Neuronal stem cell (in vitro differentiated cells): ENCODE data around the gene PCCA.

Source experiments
- DNase-seq: peaks from one replicate; pipeline ENCODE4 v3.0.0-alpha.2; 2013; ENCODE audit warnings: low spot score
- H2AFZ ChIP-seq: one replicate; pipeline ENCODE4 v1.6.1; 2013; ENCODE audit warnings: mild to moderate bottlenecking, low read length, inconsistent platforms
- H2AK5ac ChIP-seq: 2 replicates; pipeline ENCODE4 v1.6.1; 2013; ENCODE audit warnings: low read depth, mild to moderate bottlenecking, inconsistent platforms, low read length, moderate library complexity, mixed read lengths
- H2BK120ac ChIP-seq: 2 replicates; pipeline ENCODE4 v1.6.1; 2013; ENCODE audit warnings: low read depth, mild to moderate bottlenecking, inconsistent platforms, low read length, moderate library complexity, mixed read lengths
- H2BK12ac ChIP-seq: one replicate; pipeline ENCODE4 v1.6.1; 2013; ENCODE audit warnings: low read length, inconsistent platforms
- H2BK15ac ChIP-seq: 2 replicates; pipeline ENCODE4 v1.6.1; 2013; ENCODE audit warnings: mild to moderate bottlenecking, low read length, inconsistent platforms, mixed read lengths
- H2BK5ac ChIP-seq: one replicate; pipeline ENCODE4 v1.6.1; 2013; ENCODE audit warnings: inconsistent platforms, mild to moderate bottlenecking, low read length, moderate library complexity
- H3K14ac ChIP-seq: one replicate; pipeline ENCODE4 v1.6.1; 2013; ENCODE audit warnings: low read length, inconsistent platforms
- H3K18ac ChIP-seq: 2 replicates; pipeline ENCODE4 v1.6.1; 2013; ENCODE audit warnings: low read length, inconsistent platforms
- H3K23ac ChIP-seq: 2 replicates; pipeline ENCODE4 v1.6.1; 2013; ENCODE audit warnings: low read depth, mild to moderate bottlenecking, mixed read lengths, low read length, inconsistent platforms; ENCODE audit not compliant: poor library complexity
- H3K27ac ChIP-seq: replicated peaks from 3 replicates; pipeline ENCODE4 v1.5.1; 2013; ENCODE audit warnings: low read length, inconsistent platforms
- H3K27me3 ChIP-seq, 3 experiments: 2 replicates each; pipeline ENCODE4 v1.6.1; 2013; ENCODE audit warnings: low read length in 3 of 3, mild to moderate bottlenecking in 2 of 3, inconsistent platforms in 1 of 3, low read depth in 1 of 3, mixed read lengths in 1 of 3, moderate library complexity in 1 of 3; ENCODE audit not compliant: control insufficient read depth in 3 of 3, insufficient read depth in 3 of 3
- H3K36me3 ChIP-seq, 2 donors: replicated peaks in 1 of 2; 2 replicates each; pipeline ENCODE4 v1.6.1; 2013; ENCODE audit warnings: low read length in 2 of 2; ENCODE audit not compliant: control insufficient read depth in 2 of 2, insufficient read depth in 2 of 2
- H3K4ac ChIP-seq: 2 replicates; pipeline ENCODE4 v1.6.1; 2013; ENCODE audit warnings: inconsistent platforms, mild to moderate bottlenecking, low read length, moderate library complexity
- H3K4me1 ChIP-seq, 2 donors: 1 replicate in 1 of 2; 2 replicates in 1 of 2; pipeline ENCODE4 v1.6.1; 2013; ENCODE audit warnings: low read length in 2 of 2, low read depth in 1 of 2; ENCODE audit not compliant: control insufficient read depth in 2 of 2, insufficient read depth in 1 of 2
- H3K4me2 ChIP-seq: one replicate; pipeline ENCODE4 v1.6.1; 2013; ENCODE audit warnings: mild to moderate bottlenecking, low read length, inconsistent platforms; ENCODE audit not compliant: insufficient read depth, poor library complexity, severe bottlenecking
- H3K4me3 ChIP-seq, 2 donors: 2 replicates each; pipeline ENCODE4 v1.5.1; 2013; ENCODE audit warnings: low read length in 2 of 2, mild to moderate bottlenecking in 2 of 2, inconsistent platforms in 1 of 2, moderate library complexity in 1 of 2
- H3K79me1 ChIP-seq: one replicate; pipeline ENCODE4 v1.6.1; 2013; ENCODE audit warnings: low read depth, mild to moderate bottlenecking, inconsistent platforms, low read length, moderate library complexity
- H3K9ac ChIP-seq: one replicate; pipeline ENCODE4 v1.6.1; 2013; ENCODE audit warnings: mild to moderate bottlenecking, low read depth, low read length, inconsistent platforms; ENCODE audit not compliant: poor library complexity
- H3K9me3 ChIP-seq, 2 donors: replicated peaks in 1 of 2; 2 replicates each; pipeline versions ENCODE3 to v1.6.1; 2013; ENCODE audit warnings: low read length in 2 of 2, mild to moderate bottlenecking in 2 of 2, inconsistent platforms in 1 of 2, low read depth in 1 of 2, mixed read lengths in 1 of 2, moderate library complexity in 1 of 2; ENCODE audit not compliant: control insufficient read depth in 2 of 2, insufficient read depth in 1 of 2
- H4K8ac ChIP-seq: one replicate; pipeline ENCODE4 v1.6.1; 2013; ENCODE audit warnings: low read depth, mild to moderate bottlenecking, inconsistent platforms, low read length, moderate library complexity
- H4K91ac ChIP-seq: one replicate; pipeline ENCODE4 v1.6.1; 2013; ENCODE audit warnings: low read length, low read depth, mild to moderate bottlenecking, inconsistent platforms; ENCODE audit not compliant: poor library complexity
- WGBS, 2 donors: extraction: QIAGEN DNeasy Blood & Tissue Kit; methylation state at CpG; one replicate each; pipeline ENCODE4 v1.1.7; 2013; ENCODE audit warnings: missing lambda C conversion rate in 2 of 2, mixed read lengths in 1 of 2; ENCODE audit not compliant: insufficient read length in 2 of 2, insufficient replicate concordance in 1 of 2; ENCODE audit errors: extremely low coverage in 2 of 2; 5-methylcytosine and 5-hydroxymethylcytosine counted together

The PCCA gene

DNA sequence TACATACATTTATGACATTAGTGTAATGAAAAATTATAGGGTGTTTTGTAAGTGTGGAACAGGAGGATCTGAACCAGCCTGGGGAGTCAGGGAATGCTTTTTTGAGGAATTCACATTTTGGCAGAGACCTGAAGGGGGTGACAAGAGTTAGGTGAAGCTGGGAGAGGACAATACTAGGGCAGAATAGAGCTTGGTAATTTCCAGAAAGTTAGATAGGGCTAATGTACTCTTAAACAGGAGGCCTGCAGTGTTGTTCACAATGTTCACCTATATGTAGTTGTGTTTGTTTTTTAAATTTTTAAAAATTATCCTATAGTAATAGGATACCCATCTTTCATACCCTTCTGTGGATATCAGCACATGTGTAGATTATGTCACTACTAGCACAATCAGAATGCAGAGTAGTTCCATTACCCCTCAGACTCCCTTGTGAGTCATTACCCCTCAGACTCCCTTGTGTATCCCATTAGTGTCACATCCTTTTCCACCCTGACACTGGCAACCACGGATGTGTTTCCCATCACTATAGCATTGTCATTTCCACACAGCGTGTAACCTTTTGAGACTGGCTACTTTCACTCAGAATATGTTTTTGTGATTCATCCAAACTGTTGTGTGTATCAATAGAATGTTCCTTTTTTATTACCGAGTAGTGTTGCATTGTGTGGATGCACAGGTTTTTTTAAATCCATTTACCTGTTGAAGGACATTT lies 43.1 kb downstream of the PCCA start:
- Histone ChIP-seq H3K4me2 (no peak overlapping the region), H3K4ac (no peak overlapping the region), H3K36me3 (peaks cover 0 to 14% of the 10 kb centered on the region in 2 donors), H2BK15ac (no peak overlapping the region), H3K27ac (no peak overlapping the region), H2BK120ac (no peak overlapping the region), H3K9ac (no peak overlapping the region), H2BK5ac (no peak overlapping the region), H3K4me3 (no peak overlapping the region), H3K9me3 (peaks cover 0 to 6% of the 10 kb centered on the region in 2 donors), H2AK5ac (no peak overlapping the region), H3K23ac (no peak overlapping the region), H3K27me3 (no peaks in the 10 kb centered on the region), H3K4me1 (peaks cover 0 to 2% of the 10 kb centered on the region in 2 donors), H3K79me1 (no peaks in the 10 kb centered on the region), H4K8ac (no peak overlapping the region), H4K91ac (no peak overlapping the region), H2BK12ac (no peak overlapping the region), H3K18ac (no peak overlapping the region), H2AFZ (no peak overlapping the region), H3K14ac (no peak overlapping the region)
- DNase-seq: no peak
- WGBS, 2 donors: no CpG with 5 or more reads among the region's 3 CpGs

DNA sequence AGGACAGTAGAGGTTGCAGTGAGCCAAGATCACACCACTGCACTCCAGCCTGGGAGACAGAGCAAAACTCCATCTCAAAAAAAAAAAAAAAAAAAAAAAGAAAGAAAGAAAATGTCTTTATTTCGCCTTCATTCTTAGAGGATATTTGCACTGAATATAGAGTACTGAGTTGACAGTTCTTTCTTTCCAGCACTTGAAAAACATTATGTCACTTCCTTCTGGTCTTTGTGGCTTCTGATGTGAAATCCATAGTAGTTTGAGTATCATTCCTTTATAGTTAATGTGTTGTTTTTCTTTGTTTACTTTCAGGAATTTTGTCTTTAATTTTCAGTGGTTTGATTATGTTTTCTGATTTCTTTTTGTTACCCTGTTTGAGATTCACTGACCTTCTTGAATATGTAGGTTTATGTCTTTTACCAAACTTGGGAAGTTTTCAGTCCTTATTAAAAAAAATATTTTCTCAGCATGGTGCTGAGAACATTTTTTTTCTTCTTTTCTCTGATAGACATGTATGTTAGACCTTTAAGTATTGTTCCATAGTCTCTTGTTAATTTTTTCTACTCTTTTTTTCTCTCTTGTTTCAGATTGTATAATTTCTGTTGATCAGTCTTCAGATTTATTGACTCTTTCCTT lies 50.1 kb downstream of the PCCA start:
- Histone ChIP-seq H3K27me3 (no peaks in the 10 kb centered on the region), H3K9me3 (peaks cover 0 to 25% of the 10 kb centered on the region in 2 donors), H2AFZ (no peak overlapping the region), H3K79me1 (no peaks in the 10 kb centered on the region), H3K4me2 (no peak overlapping the region), H3K23ac (no peak overlapping the region), H4K8ac (no peak overlapping the region), H4K91ac (no peak overlapping the region), H3K18ac (no peak overlapping the region), H3K14ac (no peak overlapping the region), H2BK15ac (no peak overlapping the region), H3K9ac (no peak overlapping the region), H2BK5ac (no peak overlapping the region), H3K27ac (no peak overlapping the region), H3K4me1 (no peaks in the 10 kb centered on the region), H2AK5ac (no peak overlapping the region), H2BK120ac (no peak overlapping the region), H3K36me3 (peaks cover 0 to 11% of the 10 kb centered on the region in 2 donors), H3K4me3 (no peak overlapping the region), H3K4ac (no peak overlapping the region), H2BK12ac (no peak overlapping the region)
- no CpG with 5 or more reads among the region's 1 CpG for WGBS, 2 donors
- DNase-seq: no peak

DNA sequence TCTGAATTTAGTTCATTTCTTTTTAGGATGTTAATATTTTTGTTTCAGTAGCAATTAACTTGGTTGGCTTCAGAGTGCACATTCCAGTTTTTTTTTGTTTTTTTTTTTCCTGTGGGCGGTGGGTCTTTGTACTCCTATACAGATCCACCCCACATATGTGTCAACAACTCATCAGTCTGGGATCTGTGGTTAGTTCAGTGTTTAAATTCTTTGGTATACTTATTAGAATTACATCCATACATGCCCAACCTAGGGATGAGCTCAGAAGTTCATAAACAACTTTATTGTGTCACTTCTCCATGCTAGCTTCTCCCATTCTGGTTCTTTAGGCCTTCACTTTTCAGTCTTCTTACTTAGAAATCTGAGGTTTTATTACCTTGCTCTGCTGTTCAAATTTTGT lies 50.9 kb downstream of the PCCA start:
- no CpG with 5 or more reads among the region's 1 CpG for WGBS, 2 donors
- H3K27ac ChIP-seq: no peak overlapping the region
- no peak for DNase-seq

DNA sequence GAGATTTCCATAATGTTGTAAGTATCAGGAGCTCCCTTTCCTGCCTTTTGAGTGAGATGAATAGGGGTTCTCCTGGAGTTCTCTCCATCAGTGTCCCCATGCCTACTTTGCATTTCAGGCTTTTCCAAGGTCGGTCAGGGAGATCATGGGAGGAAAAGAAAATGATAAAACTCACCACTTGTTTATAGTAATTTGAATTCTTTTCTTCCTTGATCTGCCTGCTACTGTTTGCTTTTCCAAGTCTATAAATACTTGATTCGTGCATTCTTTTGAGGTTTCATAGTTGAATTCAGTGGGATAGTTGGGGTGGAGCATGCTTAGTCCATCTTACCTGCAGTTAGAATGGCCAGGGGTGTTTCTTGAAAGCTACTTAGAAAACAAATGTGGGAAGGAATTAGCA lies 51.5 kb downstream of the PCCA start:
- Histone ChIP-seq H3K36me3 (peaks cover 0 to 21% of the 10 kb centered on the region in 2 donors), H4K91ac (no peak overlapping the region), H3K27me3 (no peaks in the 10 kb centered on the region), H3K9ac (no peak overlapping the region), H2BK120ac (no peak overlapping the region), H3K23ac (no peak overlapping the region), H2BK12ac (no peak overlapping the region), H3K4me2 (no peak overlapping the region), H3K4me3 (no peak overlapping the region), H2AK5ac (no peak overlapping the region), H3K14ac (no peak overlapping the region), H2BK15ac (no peak overlapping the region), H3K79me1 (no peaks in the 10 kb centered on the region), H3K4me1 (no peaks in the 10 kb centered on the region), H4K8ac (no peak overlapping the region), H3K4ac (no peak overlapping the region), H2BK5ac (no peak overlapping the region), H3K9me3 (peaks cover 0 to 28% of the 10 kb centered on the region in 2 donors), H2AFZ (no peak overlapping the region), H3K27ac (no peak overlapping the region), H3K18ac (no peak overlapping the region)
- WGBS, 2 donors: no CpG with 5 or more reads among the region's 2 CpGs
- DNase-seq: no peak

More for the DNA sequence above, 50.9 kb downstream of the PCCA start:
- Histone ChIP-seq H4K91ac (no peak overlapping the region), H3K18ac (no peak overlapping the region), H3K4ac (no peak overlapping the region), H3K4me3 (no peak overlapping the region), H3K14ac (no peak overlapping the region), H2BK12ac (no peak overlapping the region), H3K27me3 (no peaks in the 10 kb centered on the region), H3K4me2 (no peak overlapping the region), H3K36me3 (peaks cover 0 to 15% of the 10 kb centered on the region in 2 donors), H2BK120ac (no peak overlapping the region), H2BK15ac (no peak overlapping the region), H4K8ac (no peak overlapping the region), H2AK5ac (no peak overlapping the region), H3K4me1 (no peaks in the 10 kb centered on the region), H3K9ac (no peak overlapping the region), H3K9me3 (peaks cover 0 to 28% of the 10 kb centered on the region in 2 donors), H3K23ac (no peak overlapping the region), H3K79me1 (no peaks in the 10 kb centered on the region), H2BK5ac (no peak overlapping the region), H2AFZ (no peak overlapping the region)
